GM19099 (cell line): ENCODE measurements around the gene TSPOAP1.

Experiments used
- POLR2A ChIP-seq: IDR thresholded peaks from 3 replicates; pipeline ENCODE4 v1.6.1; 2011; ENCODE audit warnings: low read depth; ENCODE audit not compliant: insufficient read length; ENCODE audit errors: extremely low read depth

Gene TSPOAP1

DNA sequence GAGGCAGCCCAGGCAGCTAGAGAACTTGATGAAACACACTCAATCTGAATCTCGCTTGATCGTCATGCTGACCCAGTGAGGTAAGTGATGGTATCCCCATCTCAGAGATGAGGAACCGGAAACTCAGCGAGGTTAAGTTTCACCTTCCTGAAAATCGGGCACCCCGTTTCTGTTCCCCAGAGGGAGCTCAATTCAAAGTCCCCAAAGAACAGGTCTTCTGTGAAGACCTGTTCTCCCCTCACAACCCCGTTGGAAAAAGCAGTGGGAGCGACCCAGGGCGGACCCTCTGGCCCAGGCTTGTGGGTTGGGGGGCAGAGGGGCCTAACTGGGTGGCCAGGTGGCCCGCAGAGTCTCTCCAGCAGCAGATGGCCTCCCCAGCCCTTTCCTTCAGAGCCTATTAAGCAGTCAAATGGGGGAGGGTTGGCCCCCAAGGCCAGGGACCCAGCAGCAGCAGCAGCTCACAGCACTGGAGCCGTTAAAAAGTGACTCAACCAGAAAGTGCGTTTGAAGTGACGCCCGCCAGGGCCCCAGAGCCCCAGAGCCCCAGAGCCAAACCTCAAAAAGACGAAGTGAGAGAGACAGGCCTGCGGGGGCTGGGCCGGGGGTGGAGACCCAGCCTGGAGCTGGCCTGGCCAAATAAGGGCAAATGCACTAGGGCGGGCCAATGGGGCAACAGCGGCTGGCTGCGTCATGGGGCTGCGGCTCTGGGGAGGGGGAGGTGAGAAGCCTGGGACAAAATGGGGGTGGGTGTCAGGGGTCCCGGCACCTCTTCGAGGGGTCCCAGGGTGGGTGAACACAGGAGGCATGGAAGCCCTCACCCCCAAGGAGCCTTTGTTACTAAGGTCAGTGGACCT lies 9.2 kb upstream of the TSPOAP1 start:
- no peak for TF ChIP-seq POLR2A

DNA sequence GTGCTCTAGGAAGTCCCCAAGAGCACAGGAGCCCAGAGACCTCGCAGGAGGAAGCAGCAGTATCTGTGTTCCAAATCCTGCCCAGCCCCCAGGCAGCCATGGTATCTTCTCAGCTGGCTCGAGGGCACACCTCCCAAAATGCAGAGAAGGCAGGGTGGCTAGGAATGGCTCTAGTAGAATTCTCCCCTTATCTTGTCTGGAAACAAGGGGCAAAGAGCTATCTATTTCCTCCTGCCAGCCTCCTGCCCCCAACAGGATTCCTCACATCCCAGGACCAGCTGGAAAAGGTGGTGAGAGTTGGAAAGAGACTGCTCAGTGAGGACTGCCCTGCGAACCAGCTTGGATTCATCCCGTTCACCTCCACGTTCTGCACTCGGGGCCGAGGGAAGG lies 8.6 kb upstream of the TSPOAP1 start:
- TF ChIP-seq POLR2A = no peak

DNA sequence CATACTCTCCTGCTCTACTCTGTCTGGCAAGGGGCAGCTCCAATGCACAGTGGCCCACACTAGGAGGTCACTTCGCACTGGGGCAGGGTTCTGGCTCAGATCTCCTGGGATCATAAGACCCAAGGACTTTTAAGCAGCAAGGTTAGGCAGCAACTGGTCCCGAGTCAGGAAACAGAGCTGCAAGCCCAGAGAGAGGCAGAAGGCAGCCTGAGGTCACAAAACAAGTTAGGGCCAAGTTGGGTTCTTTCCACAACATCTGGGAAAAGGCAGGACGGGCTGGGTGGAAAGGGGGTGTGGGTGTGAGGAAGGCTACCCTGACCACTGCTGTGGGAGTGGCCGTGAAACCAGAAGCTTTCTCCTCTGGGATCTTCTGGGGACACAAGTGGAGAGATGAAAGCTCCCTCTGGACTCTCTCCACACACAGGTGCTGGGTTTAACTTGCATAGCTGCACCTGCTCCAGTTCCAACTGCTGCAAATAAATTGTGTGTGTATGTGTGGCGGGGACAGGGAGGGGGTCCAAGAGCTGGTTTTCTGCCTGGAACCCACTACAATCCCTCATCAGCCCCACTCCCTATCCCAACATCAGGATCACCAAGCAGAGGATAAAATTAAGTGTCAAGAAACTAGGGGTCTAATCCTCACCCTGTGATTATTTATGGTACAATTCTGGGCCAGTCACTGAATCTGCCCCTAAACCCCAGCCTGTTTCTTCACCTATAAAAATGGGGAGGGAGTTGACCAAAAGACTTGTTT lies 8.0 kb upstream of the TSPOAP1 start:
- no peak for TF ChIP-seq POLR2A

DNA sequence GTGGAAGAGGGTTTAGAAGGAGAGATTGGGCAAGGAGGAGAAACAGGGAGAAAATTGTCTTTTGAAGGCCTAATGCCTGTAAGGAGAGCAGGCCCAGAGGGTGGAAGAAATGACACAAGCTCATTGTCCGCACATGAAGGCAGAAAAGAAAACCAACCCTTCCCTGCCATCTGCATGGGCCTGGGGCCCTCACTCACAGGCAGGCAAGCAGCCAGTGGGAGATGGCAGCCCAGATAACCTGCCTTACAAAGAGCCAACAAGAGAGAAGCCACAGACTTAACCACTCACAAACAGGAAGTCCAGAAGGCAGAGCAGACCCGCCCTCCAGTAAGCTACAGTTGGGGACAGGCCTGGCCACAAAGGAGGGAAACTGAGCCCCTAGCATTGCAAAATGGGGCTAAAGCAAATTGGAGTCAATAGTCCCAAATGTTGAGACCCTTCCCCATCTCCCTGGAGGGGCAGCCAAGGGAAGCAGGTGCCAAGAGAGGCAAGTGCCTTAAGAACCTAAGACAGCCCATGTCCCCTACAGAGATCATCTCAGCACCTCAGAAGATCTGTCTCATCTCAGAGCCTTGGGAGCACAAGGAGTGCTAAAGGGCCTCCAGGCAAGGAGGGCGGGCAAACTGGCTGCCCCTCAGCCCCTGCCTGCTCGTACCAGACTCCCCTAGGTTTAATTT lies 7.3 kb upstream of the TSPOAP1 start:
- no peak for TF ChIP-seq POLR2A

DNA sequence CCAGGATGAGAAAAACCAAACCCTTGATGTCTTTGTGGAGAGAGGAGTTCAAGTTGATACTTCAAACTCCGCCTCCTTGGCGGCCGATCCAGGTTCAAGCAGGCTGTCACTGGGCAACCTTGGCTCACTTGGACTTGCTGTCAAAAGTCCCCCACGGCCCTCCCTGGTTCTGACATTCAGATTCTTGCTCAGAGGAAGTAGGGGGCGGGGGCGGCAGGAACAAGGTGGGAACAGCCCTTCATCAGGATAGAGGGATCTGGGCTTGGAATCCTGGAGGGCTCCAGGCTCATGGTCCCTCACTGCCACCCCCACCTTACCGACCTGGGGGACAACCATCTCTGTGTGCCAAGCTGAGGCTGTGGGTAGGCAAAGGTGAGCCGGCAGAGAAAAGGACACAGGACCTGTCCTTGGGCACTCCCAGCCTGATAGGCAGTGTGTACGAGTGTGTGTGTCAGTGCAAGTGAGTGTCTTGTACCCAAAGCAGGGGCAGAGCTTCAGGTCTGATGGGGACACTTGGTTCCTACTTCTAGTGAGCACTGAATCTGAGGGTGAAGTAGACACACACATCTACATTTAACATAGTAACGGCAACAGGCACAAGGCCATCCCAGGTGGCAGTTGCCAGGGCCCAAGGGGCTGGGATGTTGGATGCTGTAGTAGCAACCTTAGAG lies 6.6 kb upstream of the TSPOAP1 start:
- TF ChIP-seq POLR2A = no peak

DNA sequence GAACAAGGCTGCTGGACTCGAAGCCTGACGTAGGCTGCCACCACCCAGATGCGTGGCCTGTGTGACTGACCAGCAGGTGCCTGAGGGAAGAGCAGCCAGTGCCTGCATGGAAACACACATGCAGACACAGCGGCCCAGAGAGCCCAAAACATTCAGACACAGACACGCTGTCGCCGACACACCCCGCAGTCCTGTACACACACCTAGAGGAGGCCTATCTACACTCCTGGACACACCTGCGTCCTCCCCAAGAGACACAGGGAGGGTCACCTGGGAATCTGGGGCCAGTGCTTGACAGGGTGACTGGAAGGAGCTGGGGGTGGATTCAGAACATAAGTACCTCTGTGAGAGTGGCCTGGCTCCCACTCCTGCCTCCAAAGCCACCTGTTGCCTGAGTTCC lies 6.1 kb upstream of the TSPOAP1 start:
- no peak for TF ChIP-seq POLR2A

DNA sequence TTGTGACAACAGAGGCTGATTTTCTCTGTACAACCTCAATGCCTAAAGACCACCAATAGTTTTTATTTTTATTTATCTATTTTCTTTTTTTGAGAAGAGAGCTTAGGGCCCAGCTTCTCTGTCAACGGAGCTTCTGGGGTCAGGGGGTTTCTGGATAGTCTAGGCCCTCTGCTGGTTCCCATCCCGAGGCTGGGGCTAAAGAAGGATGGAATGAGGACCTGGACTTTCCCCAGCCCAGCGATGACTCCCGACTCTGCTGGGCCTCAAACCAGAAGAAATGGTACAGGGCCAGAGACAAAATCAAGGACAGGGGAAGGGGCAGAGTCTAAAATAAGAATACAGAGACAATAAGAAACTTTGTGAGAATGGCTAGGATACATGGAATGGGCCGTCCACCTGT lies 5.7 kb upstream of the TSPOAP1 start:
- TF ChIP-seq POLR2A = no peak

DNA sequence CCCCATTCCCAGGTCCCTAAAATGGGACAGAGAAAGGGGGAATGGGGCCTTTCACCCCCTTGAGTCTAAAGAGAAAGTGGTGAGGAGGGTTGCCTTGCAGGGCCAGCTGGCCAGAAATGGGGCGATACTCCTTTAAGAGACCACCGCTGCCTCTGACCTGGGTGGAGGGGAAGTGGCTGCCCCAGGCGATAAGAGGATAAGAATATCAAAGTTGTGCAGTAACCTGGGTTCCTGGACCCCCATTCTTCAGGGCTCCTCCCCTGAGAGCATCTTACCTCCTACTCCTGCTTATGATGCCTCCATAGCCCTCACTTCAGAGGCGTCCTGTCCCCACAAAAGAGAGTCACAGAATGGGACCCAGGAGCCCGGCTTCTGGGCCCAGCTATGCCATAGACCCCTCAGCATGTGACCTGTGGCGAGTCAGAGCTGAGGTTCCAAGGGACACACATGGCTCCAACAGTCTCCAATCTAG lies 5.2 kb upstream of the TSPOAP1 start:
- TF ChIP-seq POLR2A = no peak

DNA sequence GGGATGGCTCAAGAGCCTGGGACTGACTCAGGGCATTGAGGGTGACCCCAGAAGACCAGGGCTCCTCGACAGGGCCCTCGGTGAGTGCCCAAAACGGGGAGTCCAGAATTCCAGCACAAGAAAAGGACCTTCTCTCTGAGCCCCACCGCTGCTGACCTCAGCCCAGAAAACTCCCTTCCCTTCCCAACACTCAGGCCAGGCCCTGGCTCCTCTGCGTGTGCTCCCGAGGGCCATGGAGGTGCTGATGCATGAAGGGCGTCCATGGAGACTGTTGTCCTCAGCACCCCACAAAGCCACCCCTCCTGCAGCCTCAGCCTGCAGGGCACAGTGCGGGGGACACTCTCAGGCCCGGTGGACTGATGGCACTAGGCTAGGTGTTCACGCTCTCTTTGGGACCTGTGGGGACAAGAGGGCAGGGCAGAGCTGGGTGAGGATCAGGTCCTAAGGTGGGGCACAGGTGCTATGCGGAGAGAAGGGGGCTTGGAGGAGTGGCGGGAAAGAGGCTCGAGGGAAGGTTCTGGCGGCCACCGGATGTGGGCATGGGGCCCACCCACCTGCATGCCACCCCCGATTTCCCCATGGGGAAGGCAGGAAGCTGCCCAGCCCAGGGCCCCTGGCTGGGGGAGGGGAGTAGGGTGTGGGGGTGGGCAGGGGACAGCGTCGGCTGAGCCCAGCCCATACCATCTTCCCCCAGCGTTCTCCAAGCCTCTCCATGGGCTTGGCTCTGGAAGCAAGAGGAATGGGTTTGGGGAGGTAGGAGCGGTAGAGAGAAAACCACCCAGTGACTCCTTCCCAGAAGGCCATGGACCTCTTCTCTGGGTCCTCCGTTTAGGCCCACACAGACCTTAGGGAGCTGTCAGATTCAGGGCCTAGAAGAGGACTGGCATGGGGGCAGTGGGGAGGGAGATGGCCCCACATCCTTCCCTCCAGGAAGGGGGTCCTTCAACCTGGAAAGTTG lies 4.5 kb upstream of the TSPOAP1 start:
- no peak for TF ChIP-seq POLR2A

DNA sequence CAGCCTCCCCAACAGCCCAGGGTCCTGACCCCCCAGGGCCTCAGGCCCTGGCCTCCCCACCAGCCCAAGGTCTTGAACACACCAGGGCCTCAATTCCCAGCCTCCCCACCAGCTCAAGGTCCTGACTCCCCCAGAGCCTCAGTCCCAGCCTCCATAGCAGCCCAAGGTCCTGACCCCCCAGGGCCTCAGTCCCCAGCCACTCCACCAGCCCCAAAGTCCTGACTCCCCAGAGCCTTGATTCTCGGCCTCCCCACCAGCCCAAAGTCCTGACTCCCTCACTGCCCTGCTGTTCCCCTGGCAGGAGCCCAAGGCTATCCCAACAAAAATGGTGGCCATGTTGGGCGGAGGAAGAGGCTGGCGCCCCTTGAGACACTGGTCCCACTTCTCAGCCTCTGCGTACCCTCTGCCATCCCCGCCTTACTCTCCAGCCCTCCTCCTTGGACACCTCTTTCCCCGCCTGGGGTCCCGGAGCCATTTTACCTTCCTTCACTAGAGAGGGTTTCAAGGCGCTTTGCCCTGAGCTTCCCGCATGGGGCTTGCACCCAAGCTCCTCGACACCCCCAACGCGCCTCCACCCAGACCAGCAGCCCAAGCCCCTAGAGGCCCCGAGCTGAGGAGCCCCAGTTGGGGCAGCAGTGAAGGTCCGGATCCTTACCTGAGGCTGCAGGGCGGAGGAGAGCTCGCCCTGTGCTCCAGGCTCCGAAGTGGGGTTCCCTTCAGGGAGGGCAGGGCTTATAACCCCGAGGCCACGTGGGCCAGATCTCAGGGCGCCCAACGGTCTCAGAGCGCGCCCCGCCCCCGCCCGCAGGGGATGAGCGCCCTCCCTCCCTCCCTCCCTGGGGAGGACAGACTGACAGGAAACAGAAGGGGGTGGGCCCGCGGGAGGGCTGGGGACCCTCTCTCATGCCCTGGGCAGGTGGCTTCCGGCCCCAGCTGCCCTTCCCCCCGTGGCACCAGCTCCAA lies 3.5 kb upstream of the TSPOAP1 start:
- TF ChIP-seq POLR2A = no peak

DNA sequence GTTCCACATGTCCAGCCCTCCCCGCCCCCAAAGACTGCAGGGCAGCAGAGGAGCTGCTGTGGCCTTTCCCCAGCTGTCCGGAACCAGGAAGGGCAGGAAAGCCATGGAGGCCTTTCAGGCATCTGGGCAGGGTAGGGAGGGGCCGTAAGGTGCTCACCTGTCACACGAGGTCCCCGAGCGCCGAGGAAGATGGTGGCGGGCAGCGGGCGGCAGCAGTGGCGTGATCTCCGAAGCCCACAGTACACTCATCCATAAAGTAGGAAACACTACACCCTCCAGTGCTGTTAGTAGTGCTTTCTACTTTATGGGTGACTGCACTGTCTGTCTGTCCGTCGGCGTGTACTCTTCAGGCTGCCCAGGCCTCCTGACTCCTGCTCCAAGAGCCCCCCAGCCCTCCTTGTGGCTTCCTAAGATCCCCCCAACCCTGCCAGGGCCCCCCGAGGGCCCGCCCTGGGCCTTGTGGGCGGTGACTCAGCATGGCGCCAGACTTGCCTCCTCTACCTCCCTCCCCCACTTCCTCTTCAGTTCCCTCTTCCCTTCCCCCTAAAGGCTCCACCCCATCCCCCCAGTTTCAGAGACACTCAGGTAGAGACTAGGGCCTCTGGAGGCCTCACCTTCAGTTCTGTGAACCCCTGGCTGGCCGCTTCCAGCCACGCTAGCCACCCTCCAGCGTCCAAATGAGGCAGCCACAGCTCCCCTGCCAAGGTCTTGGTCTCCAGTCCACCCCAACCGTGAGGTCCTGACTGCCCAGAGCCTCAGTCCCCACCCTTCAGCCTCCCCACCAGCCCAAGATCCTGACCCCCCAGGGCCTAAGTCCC lies 2.6 kb upstream of the TSPOAP1 start:
- no peak for TF ChIP-seq POLR2A

DNA sequence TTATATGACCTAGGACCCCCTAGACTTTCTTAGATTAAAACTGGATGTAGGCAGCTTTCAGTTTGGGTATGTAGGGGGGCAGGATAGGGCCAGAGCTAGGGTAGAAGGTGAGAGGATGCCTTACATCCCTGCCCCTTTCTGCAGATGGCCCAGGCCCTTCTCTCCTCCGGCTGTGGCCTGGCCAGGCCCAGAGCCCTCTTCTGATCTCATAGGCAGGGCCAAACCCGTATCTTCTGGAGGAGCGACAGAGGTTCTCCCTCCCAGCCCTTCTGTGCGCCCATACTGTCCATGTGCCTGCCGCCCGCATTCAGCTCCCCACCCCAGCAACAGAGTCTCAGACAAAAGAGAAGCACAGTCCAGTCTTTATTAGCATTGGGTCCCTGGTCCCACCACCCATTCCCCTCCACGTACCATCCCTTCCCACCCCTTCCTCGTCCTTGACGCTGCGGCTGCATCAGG lies 2.0 kb upstream of the TSPOAP1 start:
- no peak for TF ChIP-seq POLR2A

DNA sequence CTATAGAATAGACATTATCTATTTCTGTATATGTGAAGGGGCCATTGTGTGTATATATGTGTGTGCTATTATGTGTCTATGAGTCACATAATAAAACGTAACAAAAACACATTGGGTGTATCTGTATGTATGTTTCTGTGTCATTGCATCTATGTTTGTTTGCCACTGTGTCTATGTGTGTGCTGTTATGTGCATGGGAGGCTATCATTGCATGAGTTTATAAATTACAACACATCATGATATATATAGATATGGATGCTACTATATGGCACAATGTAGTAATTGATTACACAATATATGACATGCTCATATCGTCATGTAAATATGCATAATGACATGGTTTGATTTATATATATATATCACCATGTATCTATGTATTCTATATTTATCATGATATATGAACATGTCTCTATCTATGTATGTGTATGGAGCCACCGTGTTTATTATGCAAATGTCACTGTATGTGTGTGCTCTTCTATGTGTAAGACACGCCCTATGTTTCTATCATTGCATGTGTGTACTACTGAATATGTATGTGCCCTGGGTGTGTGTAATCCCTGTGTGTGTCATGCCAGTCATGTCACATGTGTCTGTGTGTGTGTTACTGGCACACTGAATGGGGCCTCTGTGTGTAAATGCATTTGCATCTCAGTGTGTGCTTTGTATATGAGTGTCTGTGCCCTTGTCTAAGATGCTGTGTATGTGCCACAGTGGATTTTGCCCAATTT lies 1.4 kb upstream of the TSPOAP1 start:
- TF ChIP-seq POLR2A = no peak
